ENCODE results near the gene DCLK3.

- no peak for TF ChIP-seq BHLHE40 (IDR thresholded peaks at IDR 0.05; ENCODE audit: borderline replicate concordance)
- no peak for TF ChIP-seq SP1 (IDR thresholded peaks at IDR 0.05)
- TF ChIP-seq PKNOX1 (IDR thresholded peaks at IDR 0.05) = no peak
- TF ChIP-seq FOXM1 (IDR thresholded peaks at IDR 0.05; ENCODE audit: borderline replicate concordance) = no peak
These were observed 101.7 kb downstream of the DCLK3 start for GRCh38 chr3:36662626-36663025.

All from HEK293T (cell line).